WI38 (cell line): ENCODE measurements around the gene PKIB.

Experiments
- H3K4me3 ChIP-seq: 2 replicates; pipeline ENCODE4 v1.5.1; 2011; ENCODE audit warnings: low read depth, mild to moderate bottlenecking, control low read depth, low read length
- CTCF ChIP-seq: IDR thresholded peaks from 2 replicates; pipeline ENCODE4 v1.5.1; 2012; ENCODE audit warnings: low read depth, mild to moderate bottlenecking, control low read depth, low read length

Gene PKIB

GRCh38 chr6:122676146-122676545, 65.9 kb downstream of the PKIB start:
- no peak for TF ChIP-seq CTCF
- no peak overlapping the region for H3K4me3 ChIP-seq

GRCh38 chr6:122676688-122677087, 66.5 kb downstream of the PKIB start:
- H3K4me3 ChIP-seq: no peak overlapping the region
- no peak for TF ChIP-seq CTCF

- no peak for TF ChIP-seq CTCF
- no peak overlapping the region for H3K4me3 ChIP-seq
These were observed 67.2 kb downstream of the PKIB start for GRCh38 chr6:122677406-122677805.

- TF ChIP-seq CTCF: no peak
- no peak overlapping the region for H3K4me3 ChIP-seq
These were observed 68.6 kb downstream of the PKIB start for GRCh38 chr6:122678841-122679240.

GRCh38 chr6:122681705-122682104, 71.5 kb downstream of the PKIB start:
- no peak for TF ChIP-seq CTCF
- H3K4me3 ChIP-seq: no peak overlapping the region

GRCh38 chr6:122683989-122684651, 73.9 kb downstream of the PKIB start:
- TF ChIP-seq CTCF: no peak
- no peak overlapping the region for H3K4me3 ChIP-seq

- no peak overlapping the region for H3K4me3 ChIP-seq
- TF ChIP-seq CTCF: no peak
These were observed 82.0 kb downstream of the PKIB start for GRCh38 chr6:122692175-122692598.
